HG03064 (cell line): ENCODE results near the gene TRAFD1.

Experiments used
- ATAC-seq: cut with Tn5 transposase; IDR thresholded peaks from one replicate; pipeline ENCODE4 v1.9.1; 2021; ENCODE audit warnings: low read depth; ENCODE audit not compliant: unreplicated experiment

The TRAFD1 gene

GRCh38 chr12:112112409-112113133 is 12.8 kb upstream of the TRAFD1 start:
- ATAC-seq: no peak

GRCh38 chr12:112115259-112116045 is 9.9 kb upstream of the TRAFD1 start:
- no peak for ATAC-seq

DNA sequence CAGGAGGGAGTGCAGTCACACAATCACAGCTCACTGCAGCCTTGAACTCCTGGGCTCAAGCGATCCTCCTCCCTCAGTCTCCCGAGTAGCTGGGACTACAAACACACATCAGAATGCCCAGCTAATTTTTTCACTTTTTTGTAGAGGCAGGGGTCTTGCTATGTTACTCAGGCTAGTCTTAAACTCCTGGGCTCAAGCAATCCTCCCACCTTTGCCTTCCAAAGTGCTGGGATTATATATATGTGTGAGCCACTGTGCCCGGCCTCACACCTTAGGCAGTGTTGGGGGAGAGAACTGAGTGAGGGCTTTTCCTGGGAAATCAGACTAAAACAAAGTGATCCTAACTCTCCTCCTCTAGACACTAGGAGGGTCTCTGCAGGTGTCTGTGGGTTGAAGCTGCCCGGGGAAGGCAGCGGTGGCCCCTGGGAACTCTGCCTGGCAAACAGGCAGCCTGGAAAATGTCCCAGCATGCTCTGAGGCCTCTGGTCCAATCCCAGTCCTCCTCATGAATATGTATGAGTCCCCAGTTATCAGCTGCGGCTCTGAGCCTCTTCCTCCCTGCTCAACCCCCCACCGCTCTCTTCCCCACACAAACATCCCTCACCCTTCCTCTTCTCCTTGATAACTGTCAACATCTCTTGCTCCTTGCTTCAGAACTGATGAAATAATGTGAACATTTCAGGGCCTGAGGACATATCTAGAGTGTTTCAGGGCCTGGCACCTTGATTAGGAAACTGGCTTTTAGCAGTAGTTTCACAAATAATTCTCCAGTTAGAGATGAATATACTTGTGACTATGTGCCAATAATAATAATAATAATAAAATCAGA is 8.9 kb upstream of the TRAFD1 start:
- no peak for ATAC-seq

DNA sequence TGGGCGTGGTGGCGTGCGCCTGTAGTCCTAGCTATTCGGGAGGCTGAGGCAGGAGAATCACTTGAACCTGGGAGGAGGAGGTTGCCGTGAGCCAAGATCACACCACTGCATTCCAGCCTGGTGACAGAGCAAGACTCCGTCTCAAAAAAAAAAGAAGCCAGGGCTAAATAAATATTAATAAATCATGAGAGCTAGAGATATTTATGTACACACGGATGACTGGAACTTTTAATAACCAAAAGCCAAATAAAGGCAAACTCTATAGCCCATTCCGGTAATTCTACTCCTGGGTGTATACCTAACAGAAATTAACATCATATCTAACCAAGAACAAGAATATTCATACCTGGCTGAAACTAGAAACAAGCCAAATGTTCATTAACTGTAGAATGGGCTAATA is 7.7 kb upstream of the TRAFD1 start:
- ATAC-seq: no peak

DNA sequence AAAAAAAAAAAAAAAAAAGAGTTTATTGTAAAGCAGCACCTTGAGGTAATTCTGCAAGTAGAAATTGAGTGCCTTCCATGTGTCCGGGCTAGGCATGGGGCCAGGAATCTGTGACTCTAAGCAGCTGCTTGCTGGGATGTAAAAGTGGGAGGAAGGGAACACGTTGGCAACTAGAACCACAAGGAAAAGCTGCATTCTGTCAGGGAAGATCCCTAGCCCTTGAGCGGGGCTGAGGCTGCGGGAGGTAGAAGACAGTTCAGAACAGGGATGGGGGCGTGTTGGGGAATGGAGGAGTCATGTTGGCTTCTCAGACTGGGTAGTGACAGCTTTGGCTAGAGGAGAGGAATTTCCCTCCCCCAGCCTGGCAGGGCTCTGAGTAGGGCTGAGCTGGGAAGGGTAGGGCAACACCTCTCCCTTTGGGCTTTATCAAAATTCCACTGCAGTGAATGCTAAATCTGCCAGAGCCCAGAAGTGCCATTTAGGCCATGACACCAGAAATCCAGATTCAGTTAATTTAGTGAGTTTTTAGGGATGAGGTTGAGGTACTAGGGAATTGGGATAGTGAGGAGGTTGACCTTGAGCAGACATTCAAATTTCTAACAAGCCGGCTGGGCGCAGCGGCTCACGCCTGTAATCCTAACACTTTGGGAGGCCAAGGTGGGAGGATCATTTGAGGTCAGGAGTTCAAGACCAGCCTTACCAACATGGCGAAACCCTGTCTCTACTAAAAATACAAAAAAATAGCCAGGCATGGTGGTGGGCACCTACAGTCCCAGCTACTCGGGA is 3.4 kb upstream of the TRAFD1 start:
- ATAC-seq: no peak

- no peak for ATAC-seq
Observed at GRCh38 chr12:112122823-112123690, 2.3 kb upstream of the TRAFD1 start.

GRCh38 chr12:112124918-112125249 is 476 bp upstream of the TRAFD1 start:
- ATAC-seq: no peak

GRCh38 chr12:112126000-112126438 is 659 bp downstream of the TRAFD1 start:
- no peak for ATAC-seq

GRCh38 chr12:112126911-112127310 is 1.6 kb downstream of the TRAFD1 start:
- ATAC-seq: no peak

- peak; percentile 60 for ATAC-seq
Observed at GRCh38 chr12:112130441-112130998, 5.2 kb downstream of the TRAFD1 start.

- ATAC-seq: no peak
Observed at GRCh38 chr12:112131686-112132085, 6.3 kb downstream of the TRAFD1 start.

GRCh38 chr12:112133418-112133817 is 8.1 kb downstream of the TRAFD1 start:
- ATAC-seq: no peak

DNA sequence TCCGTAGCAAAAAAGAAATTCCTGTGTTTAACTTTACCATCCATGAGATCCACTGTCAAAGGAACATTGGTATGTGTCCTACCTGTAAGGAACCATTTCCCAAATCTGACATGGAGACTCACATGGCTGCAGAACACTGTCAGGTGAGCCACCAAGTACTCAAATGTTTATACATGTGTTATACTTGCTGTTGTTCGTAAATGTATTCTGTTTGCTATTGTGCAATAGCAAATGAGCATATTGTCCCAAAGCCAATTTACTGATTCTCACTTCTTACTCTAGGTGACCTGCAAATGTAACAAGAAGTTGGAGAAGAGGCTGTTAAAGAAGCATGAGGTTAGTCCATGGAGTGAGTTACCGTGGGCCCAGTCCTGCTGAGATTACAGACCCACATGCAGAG is 9.4 kb downstream of the TRAFD1 start:
- ATAC-seq: no peak

GRCh38 chr12:112140728-112141127 is 15.4 kb downstream of the TRAFD1 start:
- no peak for ATAC-seq

DNA sequence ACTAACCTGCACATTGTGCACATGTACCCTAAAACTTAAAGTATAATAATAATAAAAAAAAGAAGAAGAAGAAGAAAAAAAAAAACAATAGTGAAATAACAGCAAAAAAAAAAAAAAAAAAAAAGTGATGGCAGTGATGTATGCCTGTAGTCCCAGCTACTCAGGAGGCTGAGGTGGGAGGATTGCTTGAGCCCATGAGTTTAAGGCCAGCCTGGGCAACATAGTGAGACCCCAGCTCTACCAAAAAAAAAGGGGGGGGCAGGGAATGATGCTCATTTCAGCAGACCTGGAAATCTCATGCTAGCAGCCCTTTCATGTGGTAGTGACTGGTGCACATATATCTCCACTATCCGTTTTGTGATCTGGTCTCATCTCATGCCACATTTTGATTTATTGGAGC is 20.8 kb downstream of the TRAFD1 start:
- ATAC-seq: no peak

DNA sequence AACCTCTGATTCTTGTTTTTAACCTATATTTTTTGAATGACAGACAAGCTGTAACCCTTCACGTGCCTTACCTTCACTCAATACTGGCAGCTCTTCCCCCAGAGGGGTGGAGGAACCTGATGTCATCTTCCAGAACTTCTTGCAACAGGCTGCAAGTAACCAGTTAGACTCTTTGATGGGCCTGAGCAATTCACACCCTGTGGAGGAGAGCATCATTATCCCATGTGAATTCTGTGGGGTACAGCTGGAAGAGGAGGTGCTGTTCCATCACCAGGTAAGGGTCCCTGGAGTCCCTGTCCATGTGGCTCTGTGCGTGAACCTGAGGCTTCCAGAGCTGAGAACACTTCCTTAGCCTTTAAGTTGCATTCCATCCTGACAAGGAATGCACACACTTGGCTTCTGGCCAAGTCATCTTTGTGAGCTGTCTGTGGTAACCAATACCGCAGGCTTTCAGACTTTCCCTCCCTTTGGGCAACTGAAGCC is 22.7 kb downstream of the TRAFD1 start:
- no peak for ATAC-seq

DNA sequence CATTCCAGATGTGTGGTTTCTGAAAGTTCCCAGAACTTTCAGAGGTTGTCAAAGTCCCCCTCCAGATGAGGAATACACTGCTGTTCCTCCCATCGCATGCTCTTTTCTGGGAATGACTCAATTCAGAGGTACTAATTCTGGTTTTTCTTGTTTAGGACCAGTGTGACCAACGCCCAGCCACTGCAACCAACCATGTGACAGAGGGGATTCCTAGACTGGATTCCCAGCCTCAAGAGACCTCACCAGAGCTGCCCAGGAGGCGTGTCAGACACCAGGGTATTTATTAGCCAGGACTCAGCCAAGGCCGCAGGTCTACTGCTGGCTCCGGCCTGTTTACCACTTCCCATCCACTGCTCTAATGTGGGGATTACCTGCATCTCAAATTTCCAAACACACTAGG is 24.2 kb downstream of the TRAFD1 start:
- no peak for ATAC-seq

- no peak for ATAC-seq
Observed at GRCh38 chr12:112151766-112152541, 26.6 kb downstream of the TRAFD1 start.
